ENCODE data around the gene INTS7.

INTS7 gene

GRCh38 chr1:211932231-211932932 lies 103.0 kb downstream of the INTS7 start (continued):
- no peak for TF ChIP-seq RARB (CRISPR knock-in tag; IDR thresholded peaks at IDR 0.05)
- no peak for TF ChIP-seq SNAI2 (CRISPR knock-in tag; IDR thresholded peaks at IDR 0.05)
- no peak for TF ChIP-seq POU6F1 (CRISPR knock-in tag; IDR thresholded peaks at IDR 0.05; ENCODE audit: borderline replicate concordance, low read depth)
- no peak for TF ChIP-seq ZC3H10 (CRISPR knock-in tag; IDR thresholded peaks at IDR 0.05)
- no peak for TF ChIP-seq OSR1 (CRISPR knock-in tag; IDR thresholded peaks at IDR 0.05)

- no peak for ATAC-seq
- TF ChIP-seq ESRRG (CRISPR knock-in tag; IDR thresholded peaks at IDR 0.05) (no peak), BACH2 (CRISPR knock-in tag; IDR thresholded peaks at IDR 0.05; ENCODE audit: borderline replicate concordance) (no peak), ZFP30 (CRISPR knock-in tag; IDR thresholded peaks at IDR 0.05) (no peak), CSRNP3 (CRISPR knock-in tag; IDR thresholded peaks at IDR 0.05) (no peak), ARNTL (CRISPR knock-in tag; IDR thresholded peaks at IDR 0.05; ENCODE audit: borderline replicate concordance, low read depth) (no peak), RARB (CRISPR knock-in tag; IDR thresholded peaks at IDR 0.05) (no peak), ISL1 (CRISPR knock-in tag; IDR thresholded peaks at IDR 0.05) (no peak), ZNF565 (CRISPR knock-in tag; conservative IDR thresholded peaks at IDR 0.05; ENCODE audit: low read depth) (no peak), ZNF70 (CRISPR knock-in tag; IDR thresholded peaks at IDR 0.05) (no peak), GLIS3 (CRISPR knock-in tag; IDR thresholded peaks at IDR 0.05) (no peak), SNAI2 (CRISPR knock-in tag; IDR thresholded peaks at IDR 0.05) (no peak)
Observed at GRCh38 chr1:211929683-211930082, 105.7 kb downstream of the INTS7 start.

GRCh38 chr1:211928993-211929637 lies 106.2 kb downstream of the INTS7 start:
- TF ChIP-seq PATZ1 (CRISPR knock-in tag; IDR thresholded peaks at IDR 0.05; ENCODE audit: borderline replicate concordance) (no peak), ISL1 (CRISPR knock-in tag; IDR thresholded peaks at IDR 0.05) (no peak), TOX (CRISPR knock-in tag; IDR thresholded peaks at IDR 0.05; ENCODE audit: borderline replicate concordance) (no peak), ZNF70 (CRISPR knock-in tag; IDR thresholded peaks at IDR 0.05) (no peak), PPARA (CRISPR knock-in tag; IDR thresholded peaks at IDR 0.05; ENCODE audit: borderline replicate concordance) (no peak), CSDC2 (CRISPR knock-in tag; IDR thresholded peaks at IDR 0.05) (no peak), ARNTL (CRISPR knock-in tag; IDR thresholded peaks at IDR 0.05; ENCODE audit: borderline replicate concordance, low read depth) (no peak), ZNF565 (CRISPR knock-in tag; conservative IDR thresholded peaks at IDR 0.05; ENCODE audit: low read depth) (no peak), ZC3H10 (CRISPR knock-in tag; IDR thresholded peaks at IDR 0.05) (no peak), RARB (CRISPR knock-in tag; IDR thresholded peaks at IDR 0.05) (no peak), GLIS3 (CRISPR knock-in tag; IDR thresholded peaks at IDR 0.05) (no peak)
- no peak for ATAC-seq

- ATAC-seq = no peak
Observed at GRCh38 chr1:211928290-211928801, 107.0 kb downstream of the INTS7 start.

More at GRCh38 chr1:211928290-211928801, 107.0 kb downstream of the INTS7 start:
- TF ChIP-seq ISL1 (CRISPR knock-in tag; IDR thresholded peaks at IDR 0.05) = no peak
- TF ChIP-seq SNAI2 (CRISPR knock-in tag; IDR thresholded peaks at IDR 0.05) = no peak
- TF ChIP-seq ZNF70 (CRISPR knock-in tag; IDR thresholded peaks at IDR 0.05) = no peak
- TF ChIP-seq TCF4 (CRISPR knock-in tag; IDR thresholded peaks at IDR 0.05; ENCODE audit: borderline replicate concordance) = no peak
- no peak for TF ChIP-seq PPARA (CRISPR knock-in tag; IDR thresholded peaks at IDR 0.05; ENCODE audit: borderline replicate concordance)
- TF ChIP-seq ZNF565 (CRISPR knock-in tag; conservative IDR thresholded peaks at IDR 0.05; ENCODE audit: low read depth) = no peak
- no peak for TF ChIP-seq TOX (CRISPR knock-in tag; IDR thresholded peaks at IDR 0.05; ENCODE audit: borderline replicate concordance)
- no peak for TF ChIP-seq CREB5 (CRISPR knock-in tag; IDR thresholded peaks at IDR 0.05; ENCODE audit: low read depth)
- no peak for TF ChIP-seq OSR1 (CRISPR knock-in tag; IDR thresholded peaks at IDR 0.05)
- TF ChIP-seq CSDC2 (CRISPR knock-in tag; IDR thresholded peaks at IDR 0.05) = no peak

All from SK-N-SH treated with all-trans-retinoic acid at 6 μM for 48 hours (cell line).